Raji (cell line): ENCODE results near the gene UNC13D.

ENCODE experiments used
- POLR2A ChIP-seq: IDR thresholded peaks from 2 replicates; pipeline ENCODE4 v1.6.1; 2011; ENCODE audit warnings: low read depth, low read length, control low read depth; ENCODE audit not compliant: insufficient read depth

UNC13D gene

GRCh38 chr17:75842963-75843576 is 1.1 kb downstream of the UNC13D start:
- no peak for TF ChIP-seq POLR2A

GRCh38 chr17:75842411-75842810 is 1.8 kb downstream of the UNC13D start:
- TF ChIP-seq POLR2A, result no peak

GRCh38 chr17:75840799-75841164 is 3.4 kb downstream of the UNC13D start:
- no peak for TF ChIP-seq POLR2A

- TF ChIP-seq POLR2A, result no peak
These were observed 4.0 kb downstream of the UNC13D start for GRCh38 chr17:75839942-75840798.

- no peak for TF ChIP-seq POLR2A
These were observed 5.8 kb downstream of the UNC13D start for GRCh38 chr17:75838410-75838809.

- TF ChIP-seq POLR2A, result no peak
These were observed 6.3 kb downstream of the UNC13D start for GRCh38 chr17:75837899-75838298.

- TF ChIP-seq POLR2A, result no peak
These were observed 7.6 kb downstream of the UNC13D start for GRCh38 chr17:75836605-75837004.

GRCh38 chr17:75835654-75835987 is 8.6 kb downstream of the UNC13D start:
- no peak for TF ChIP-seq POLR2A

- no peak for TF ChIP-seq POLR2A
These were observed 9.1 kb downstream of the UNC13D start for GRCh38 chr17:75834928-75835653.

GRCh38 chr17:75834279-75834920 is 9.8 kb downstream of the UNC13D start:
- no peak for TF ChIP-seq POLR2A

- TF ChIP-seq POLR2A, result no peak
These were observed 11.4 kb downstream of the UNC13D start for GRCh38 chr17:75832652-75833400.

GRCh38 chr17:75832164-75832651 is 12.0 kb downstream of the UNC13D start:
- TF ChIP-seq POLR2A, result no peak

- TF ChIP-seq POLR2A, result no peak
These were observed 13.1 kb downstream of the UNC13D start for GRCh38 chr17:75831032-75831571.
